HepG2 (cell line): ENCODE measurements around the gene SPART. TPM values are rescaled to one million over a fixed set of nuclear protein-coding genes. Genes with fewer than 3 reads are reported as not detected.

ENCODE experiments used
- ATAC-seq: fragments of 200-7000 bp; cut with Tn5 transposase; 3 replicates; pipeline ENCODE4 v1.9.1; 2020; ENCODE audit warnings: mild to moderate bottlenecking, moderate library complexity
- BruUV-seq: library from RNA; stranded (reverse); fragments of 400-500 nt; replicated peaks from 2 replicates; lab custom pipeline; 2021; lab: Mats Ljungman, UMichigan
- CTCF ChIA-PET: fragments of 300-600 bp; formaldehyde crosslinking; extraction: SDS; loops from one replicate; lab custom pipeline; 2021; ENCODE audit warnings: low total read pairs, inconsistent platforms, low intra/inter-chr PET ratio; lab: Yijun Ruan, JAX
- POLR2A ChIA-PET: fragments of 350-600 bp; sonication (Branson Sonifier 250); formaldehyde crosslinking; loops from one replicate; lab custom pipeline; 2020; ENCODE audit warnings: antibody characterized with exemption, inconsistent platforms; lab: Yijun Ruan, JAX
- DNase-seq: peaks from one replicate; pipeline ENCODE4 v3.0.0-alpha.2; 2015; ENCODE audit warnings: low spot score
- FAIRE-seq: peaks from 3 replicates; lab custom pipeline; 2011; peaks lifted over from hg19 to GRCh38; lab: Jason Lieb, UNC
- H2AFZ ChIP-seq: one replicate; pipeline ENCODE4 v1.6.1; 2011; ENCODE audit warnings: low read length, inconsistent platforms
- H3K27ac ChIP-seq: fragments of 300-600 bp; 3 replicates; pipeline ENCODE4 v1.8.0; 2011; ENCODE audit warnings: mixed run types, mild to moderate bottlenecking, mixed read lengths, low read length, inconsistent platforms; ENCODE audit not compliant: insufficient read depth; ENCODE audit errors: extremely low read length
- H3K27me3 ChIP-seq, 2 experiments: fragments of 200-600 bp in 1 of 2; 2 replicates in 1 of 2; 3 replicates in 1 of 2; pipeline versions ENCODE4 v1.6.0 to v1.8.0; 2011; ENCODE audit warnings: low read length in 2 of 2, mild to moderate bottlenecking in 2 of 2, moderate library complexity in 2 of 2, inconsistent platforms in 1 of 2; ENCODE audit not compliant: insufficient read depth in 2 of 2, control insufficient read depth in 1 of 2
- H3K36me3 ChIP-seq, 2 experiments: fragments of 200-600 bp in 1 of 2; replicated peaks in 1 of 2; 2 replicates in 1 of 2; 3 replicates in 1 of 2; pipeline versions ENCODE4 v1.5.1 to v1.8.0; 2011; ENCODE audit warnings: low read length in 2 of 2, inconsistent platforms in 1 of 2; ENCODE audit not compliant: insufficient read depth in 2 of 2, control insufficient read depth in 1 of 2
- H3K4me1 ChIP-seq: 2 replicates; pipeline ENCODE4 v1.5.1; 2012; ENCODE audit warnings: low read length, inconsistent platforms; ENCODE audit not compliant: insufficient read depth
- H3K4me2 ChIP-seq: 2 replicates; pipeline ENCODE4 v1.6.0; 2011; ENCODE audit warnings: low read depth, low read length, inconsistent platforms
- H3K4me3 ChIP-seq, 3 experiments: fragments of 200-600 bp in 1 of 3; sonication (generic), shearing (Covaris generic) in 1 of 3; replicated peaks in 1 of 3; 2 replicates each; pipeline ENCODE4 v1.5.1; 2011 to 2016; ENCODE audit warnings: low read length in 3 of 3, inconsistent platforms in 2 of 3, low read depth in 2 of 3, mild to moderate bottlenecking in 2 of 3, control low read depth in 1 of 3, mixed read lengths in 1 of 3; ENCODE audit not compliant: insufficient read depth in 1 of 3
- H3K79me2 ChIP-seq: one replicate; pipeline ENCODE4 v1.6.1; 2011; ENCODE audit warnings: low read length, inconsistent platforms; ENCODE audit not compliant: insufficient read depth
- H3K9ac ChIP-seq: 2 replicates; pipeline ENCODE4 v1.6.0; 2011; ENCODE audit warnings: mild to moderate bottlenecking, low read depth, low read length, inconsistent platforms; ENCODE audit not compliant: insufficient read depth
- H3K9me3 ChIP-seq: 2 replicates; pipeline ENCODE4 v1.5.1; 2012; ENCODE audit warnings: mild to moderate bottlenecking, low read length
- H4K20me1 ChIP-seq: 2 replicates; pipeline ENCODE4 v1.6.0; 2011; ENCODE audit warnings: inconsistent platforms, mild to moderate bottlenecking, low read length, moderate library complexity; ENCODE audit not compliant: insufficient read depth
- ATF3 ChIP-seq: sonication (generic); formaldehyde crosslinking; IDR thresholded peaks from 2 replicates; pipeline ENCODE4 v1.4.0; 2020; ENCODE audit warnings: missing genetic modification reagents
- CC2D1A ChIP-seq: sonication (generic); formaldehyde crosslinking; IDR thresholded peaks from 2 replicates; pipeline ENCODE4 v1.8.1; 2023; ENCODE audit warnings: mild to moderate bottlenecking, missing genetic modification reagents
- DNMT1 ChIP-seq: sonication (generic); formaldehyde crosslinking; IDR thresholded peaks from 2 replicates; pipeline ENCODE4 v1.5.1; 2020; ENCODE audit warnings: mild to moderate bottlenecking, missing genetic modification reagents
- FOXJ3 ChIP-seq: sonication (generic); formaldehyde crosslinking; IDR thresholded peaks from 2 replicates; pipeline ENCODE4 v1.4.0; 2020; ENCODE audit warnings: missing genetic modification reagents, mild to moderate bottlenecking, borderline replicate concordance
- KLF11 ChIP-seq: IDR thresholded peaks from 2 replicates; pipeline ENCODE4 v1.6.1; 2016; ENCODE audit warnings: missing compliant biosample characterization
- MXI1 ChIP-seq: IDR thresholded peaks from 3 replicates; pipeline ENCODE4 v1.6.1; 2012; ENCODE audit warnings: low read depth, low read length, inconsistent platforms, borderline replicate concordance
- NFIB ChIP-seq: sonication (generic); formaldehyde crosslinking; IDR thresholded peaks from 2 replicates; pipeline ENCODE4 v1.9.0; 2021; ENCODE audit warnings: missing genetic modification reagents, mild to moderate bottlenecking, borderline replicate concordance
- PAF1 ChIP-seq: IDR thresholded peaks from 2 replicates; pipeline ENCODE4 v1.6.1; 2016; ENCODE audit warnings: missing genetic modification reagents, missing compliant biosample characterization
- RNF2 ChIP-seq: fragments of 450-650 bp; conservative IDR thresholded peaks from 2 replicates; pipeline ENCODE4 v1.6.1; 2016; ENCODE audit warnings: low read depth
- ZBTB14 ChIP-seq: sonication (generic); formaldehyde crosslinking; IDR thresholded peaks from 2 replicates; pipeline ENCODE4 v1.4.0; 2020; ENCODE audit warnings: missing genetic modification reagents
- ZBTB25 ChIP-seq: IDR thresholded peaks from 2 replicates; pipeline ENCODE4 v1.6.1; 2018; ENCODE audit warnings: missing genetic modification reagents
- ZFP36L2 ChIP-seq: sonication (generic); formaldehyde crosslinking; IDR thresholded peaks from 2 replicates; pipeline ENCODE4 v1.4.0; 2020; ENCODE audit warnings: missing genetic modification reagents
- ZNF232 ChIP-seq: sonication (generic); formaldehyde crosslinking; IDR thresholded peaks from 2 replicates; pipeline ENCODE4 v1.4.0; 2020; ENCODE audit warnings: missing genetic modification reagents, borderline replicate concordance
- ZNF510 ChIP-seq: sonication (generic); formaldehyde crosslinking; IDR thresholded peaks from 2 replicates; pipeline ENCODE4 v1.4.0; 2020; ENCODE audit warnings: low read depth, mild to moderate bottlenecking, missing genetic modification reagents
- WGBS: methylation state at CpG from one replicate; pipeline ENCODE4 v1.1.6; 2017; ENCODE audit warnings: low lambda C conversion rate; 5-methylcytosine and 5-hydroxymethylcytosine counted together
- in situ Hi-C: cut with HindIII; loops from 2 replicates; pipeline ENCODE4 v1.10.0; 2017; ENCODE audit warnings: low pct_unique_long_range_greater_than_20kb; ENCODE audit not compliant: extremely low pct_ligation_motif_present
- intact Hi-C: fragments of 100-400 bp; cut with micrococcal nuclease; formaldehyde crosslinking; loops from one replicate; pipeline ENCODE4 v1.10.0; 2022; ENCODE audit not compliant: unreplicated experiment
- polyA plus RNA-seq, 8 experiments: library from polyadenylated mRNA; depleted of rRNA in 3 of 8; stranded (reverse) in 7 of 8; unstranded in 1 of 8; fragments of >200 nt; fragmentation: Illumina TruSeq in 4 of 8; extraction: Trizol in 4 of 8; gene quantifications; 2 replicates each; pipeline versions ENCODE4 v1.2.1 to v1.2.3, GENCODE V29; 2011 to 2016; ENCODE audit warnings: low read depth in 4 of 8, missing spikeins in 1 of 8, mixed read lengths in 1 of 8; ENCODE audit not compliant: insufficient read depth in 1 of 8
- total RNA-seq, 5 experiments: library from RNA; depleted of rRNA; stranded (reverse); fragments of >200 nt; fragmentation: Illumina TruSeq; extraction: Trizol; gene quantifications; 2 replicates each; pipeline ENCODE4 v1.2.3, GENCODE V29; 2016; ENCODE audit warnings: low read depth in 1 of 5

SPART gene
- total and polyA plus RNA-seq, 2 of the 13 experiments (the other 11 are each of a cell fraction or from before 2014, with no cell fraction given) = 8.9 to 28.8 TPM

DNA sequence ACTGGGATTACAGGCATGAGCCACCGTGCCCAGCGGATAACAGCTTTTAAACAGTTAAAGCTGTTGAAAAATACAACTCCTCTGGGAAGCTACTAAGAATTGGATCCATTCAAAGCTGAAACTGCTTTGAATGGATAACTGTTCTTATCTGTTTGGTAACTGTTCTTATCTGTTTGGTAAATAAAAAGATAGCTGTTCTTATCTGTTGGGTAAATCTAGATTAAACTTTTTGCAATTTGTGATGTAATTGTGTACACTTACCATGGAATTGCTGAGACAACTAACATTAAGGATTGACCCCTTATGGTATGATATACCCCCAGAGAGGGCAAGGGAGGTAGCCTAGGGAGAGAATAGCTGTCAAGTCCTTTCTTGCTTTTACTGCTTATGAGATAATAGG is 27.9 kb upstream of the SPART start:
- no peak for ATAC-seq
- POLR2A ChIA-PET = no interaction called here

DNA sequence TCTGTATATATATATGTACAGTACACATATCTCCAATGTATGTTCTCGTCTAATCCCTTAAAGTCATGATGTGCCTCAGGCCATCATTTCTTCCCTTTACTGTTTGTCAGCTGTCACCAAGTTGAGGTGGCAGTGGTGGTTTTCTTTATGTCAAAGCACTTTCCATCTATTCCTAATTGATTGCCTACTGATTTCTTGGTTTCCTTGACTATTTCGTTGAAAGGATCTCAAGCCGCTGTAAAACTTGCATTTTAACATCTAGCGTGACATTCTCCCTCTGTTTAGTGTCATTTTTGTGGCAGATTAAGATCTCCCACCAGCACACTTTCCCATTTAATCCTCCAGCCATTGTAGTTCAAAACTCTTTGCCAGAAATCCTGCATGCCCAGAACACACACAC is 25.0 kb upstream of the SPART start:
- ATAC-seq (no peak), DNase-seq (no peak), FAIRE-seq (no peak)
- no peaks in the 10 kb centered on the region; the same call in 1 of the 2 replicates for H3K4me1 ChIP-seq
- WGBS = 49% methylated on average over 4 of the region's 4 CpGs
- ChIA-PET CTCF (no interaction called here), POLR2A (no interaction called here)
- no peaks in the 10 kb centered on the region for H3K36me3 ChIP-seq
- no peak overlapping the region for H3K27ac ChIP-seq
- no peak overlapping the region for H3K4me3 ChIP-seq
- no peaks in the 10 kb centered on the region for H3K79me2 ChIP-seq
- H3K9ac ChIP-seq = no peak overlapping the region
- intact Hi-C loops (no loop called here), in situ Hi-C loops (no loop called here)
- no peaks in the 10 kb centered on the region for H3K27me3 ChIP-seq
- H3K4me2 ChIP-seq = no peak overlapping the region
- H2AFZ ChIP-seq = no peak overlapping the region
- TF ChIP-seq PAF1 (CRISPR knock-in tag) (no peak), ZNF510 (CRISPR knock-in tag) (no peak), CC2D1A (CRISPR knock-in tag) (no peak), KLF11 (CRISPR knock-in tag) (no peak), DNMT1 (no peak), ZBTB14 (CRISPR knock-in tag) (no peak), FOXJ3 (no peak), ZBTB25 (CRISPR knock-in tag) (no peak), ZNF232 (CRISPR knock-in tag) (no peak), NFIB (CRISPR knock-in tag) (no peak), ZFP36L2 (CRISPR knock-in tag) (no peak), RNF2 (no peak), MXI1 (no peak)
- no TSS peak for BruUV-seq
- no peaks in the 10 kb centered on the region for H4K20me1 ChIP-seq
- H3K9me3 ChIP-seq = no peaks in the 10 kb centered on the region

More for the DNA sequence above, 27.9 kb upstream of the SPART start:
- intact Hi-C loops = no loop called here
- WGBS = 7% methylated on average over 2 of the region's 2 CpGs
- H3K27ac ChIP-seq = no peak overlapping the region
- H3K9me3 ChIP-seq = no peaks in the 10 kb centered on the region
- H3K9ac ChIP-seq = no peak overlapping the region
- BruUV-seq = no TSS peak
- H3K36me3 ChIP-seq = no peaks in the 10 kb centered on the region
- H2AFZ ChIP-seq = no peak overlapping the region
- H3K4me2 ChIP-seq = no peak overlapping the region
- CTCF ChIA-PET = no interaction called here
- DNase-seq (no peak), FAIRE-seq (no peak)
- no peaks in the 10 kb centered on the region for H3K79me2 ChIP-seq
- no peaks in the 10 kb centered on the region; the same call in 1 of the 2 replicates for H3K4me1 ChIP-seq
- no peak overlapping the region for H3K4me3 ChIP-seq
- in situ Hi-C loops = no loop called here
- TF ChIP-seq ATF3 (CRISPR knock-in tag) = no peak
- no peaks in the 10 kb centered on the region for H3K27me3 ChIP-seq
- no peaks in the 10 kb centered on the region for H4K20me1 ChIP-seq
